Heart right ventricle (tissue), 16 donors: ENCODE results near the gene POLR3K. TPM values are rescaled to one million over a fixed set of nuclear protein-coding genes. Genes with fewer than 3 reads are reported as not detected.
A peak's percentile ranks its signal among the peaks of the same experiment; 100 is the strongest.
"Not testable (repeated sequence)": the region's sequence is repeated elsewhere in the genome, so short reads cannot be mapped to it uniquely, and the experiment has no call there.

Source experiments
- ATAC-seq, 8 donors: fragments of 200-7000 bp; cut with Tn5 transposase; one replicate each; pipeline ENCODE4 v1.9.1; 2020; ENCODE audit warnings: mild to moderate bottlenecking in 8 of 8, moderate library complexity in 8 of 8, moderate number of reproducible peaks in 1 of 8
- DNase-seq, 2 donors: peaks; one replicate each; pipeline ENCODE4 v3.0.0-alpha.2; 2020
- H3K27ac ChIP-seq, 10 donors: fragments of 200-600 bp; sonication (generic) in 2 of 10; one replicate each; pipeline versions ENCODE4 v1.5.0 to v1.8.0; 2020 to 2022; ENCODE audit warnings: mild to moderate bottlenecking in 3 of 10
- H3K27me3 ChIP-seq, 7 donors: fragments of 200-600 bp; one replicate each; pipeline ENCODE4 v1.8.0; 2021 to 2022; ENCODE audit warnings: mild to moderate bottlenecking in 2 of 7
- H3K36me3 ChIP-seq, 9 donors: fragments of 200-600 bp; sonication (generic) in 1 of 9; one replicate each; pipeline versions ENCODE4 v1.5.0 to v1.8.0; 2020 to 2022; ENCODE audit warnings: mild to moderate bottlenecking in 2 of 9
- H3K4me1 ChIP-seq, 9 donors: fragments of 200-600 bp; sonication (generic) in 1 of 9; one replicate each; pipeline versions ENCODE4 v1.5.0 to v1.8.0; 2020 to 2022; ENCODE audit warnings: mild to moderate bottlenecking in 4 of 9
- H3K4me3 ChIP-seq, 10 donors: fragments of 200-600 bp; sonication (generic) in 2 of 10; one replicate each; pipeline versions ENCODE4 v1.5.0 to v1.8.0; 2020 to 2022; ENCODE audit warnings: mild to moderate bottlenecking in 7 of 10, moderate library complexity in 2 of 10
- H3K9me3 ChIP-seq, 11 donors: fragments of 200-600 bp in 10 of 11; sonication (generic) in 2 of 11; one replicate each; pipeline versions ENCODE4 v1.5.0 to v1.8.0; 2013 to 2022; ENCODE audit warnings: mild to moderate bottlenecking in 2 of 11, control low read depth in 1 of 11, moderate library complexity in 1 of 11
- WGBS, 2 donors: extraction: QIAGEN DNeasy Blood & Tissue Kit; methylation state at CpG; one replicate each; pipeline ENCODE4 v1.1.7; 2013; ENCODE audit warnings: inconsistent platforms in 1 of 2; 5-methylcytosine and 5-hydroxymethylcytosine counted together
- intact Hi-C, 10 donors: fragments of 100-400 bp; cut with DNase I; formaldehyde crosslinking; loops; one replicate each; pipeline versions ENCODE4 v1.11.1 to v1.14.2; 2022
- polyA plus RNA-seq, 2 donors: library from polyadenylated mRNA; stranded (reverse); fragments of 200-250 nt; gene quantifications; one replicate each; pipeline ENCODE4 v1.2.3, GENCODE V29; 2013
- total RNA-seq, 10 donors: library from RNA; stranded (reverse); fragmentation: NEBNext Ultra II Directional in 3 of 10; extraction: Animal tissue kit (Norgen Biotek cat#: 25700) in 3 of 10; gene quantifications; one replicate each; pipeline versions ENCODE4 v1.2.1 to v1.2.4, GENCODE V29; 2021 to 2023
- TF ChIP-seq, protein P1 (sequence below), 9 donors: fragments of 200-600 bp; sonication (generic) in 2 of 9; IDR thresholded peaks; one replicate each; pipeline versions ENCODE4 v1.5.0 to v1.8.0; 2021 to 2022; ENCODE audit warnings: antibody characterized with exemption in 9 of 9, mild to moderate bottlenecking in 5 of 9, moderate library complexity in 1 of 9
- donor health status: Arrhythmogenic right ventricular cardiomyopathy.
- donor health status: ischemic (EF 13 %, LVEDD 7.1; RV severe dilation, severe dysfunction).
- donor health status: healthy with polysubstance abuse.
- donor health status: DM: no; HTN: yes; CAD: no.
- donor health status: DM: no; HTN: no; CAD: no.
- donor health status: ischemic (EF 25% LVEDD 6.9; RV normal size, moderate dysfunction).
- donor health status: ischemic (EF 25% LVEDD 5.7; RV mildly dilated, moderate dysfunction).
- donor health status: healthy.
- donor health status: DM: yes; HTN: yes; CAD: no.
- donor health status: Ischemic cardiomyopathy.
- donor health status: ischemic (EF 35%, LVEDD 5.7; RV mildly dilated, moderate dysfunction).
- donor health status: nonischemic (EF 11% LVEDD 7.7; RV severe dilation, severe dysfunction).
- donor health status: DM: yes; HTN: yes; CAD: no.
- donor health status: PGD.
- donor health status: ischemic (EF 29% LVEDD 5.4; RV normal size, mild dysfunction).
- donor health status: nonischemic (EF 23%, LVEDD 6.1; RV moderate dilation, normal function).

Gene POLR3K
- total and polyA plus RNA-seq, 12 donors = 6.7 to 19.2 (median 10.5) TPM

DNA sequence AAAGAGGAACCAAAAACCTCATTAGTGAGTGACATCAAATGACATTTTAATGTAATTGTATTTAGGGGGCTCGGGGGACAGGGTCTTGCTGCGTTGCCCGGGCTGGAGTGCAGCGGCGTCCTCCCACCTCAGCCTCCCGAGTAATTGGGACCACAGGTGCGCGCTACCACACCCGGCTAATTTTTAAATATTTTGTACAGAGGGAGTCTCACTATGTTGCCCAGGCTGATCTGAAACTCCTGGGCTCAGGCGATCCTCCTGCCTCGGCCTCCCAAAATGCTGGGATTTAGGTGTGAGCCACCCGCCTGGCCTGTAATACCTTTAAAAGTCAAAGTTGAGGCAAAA, 801 bp upstream of the POLR3K start:
- H3K36me3 ChIP-seq = peaks cover 0 to 60% (median 26%) of the 10 kb centered on the region in 9 donors
- no peak for ATAC-seq

DNA sequence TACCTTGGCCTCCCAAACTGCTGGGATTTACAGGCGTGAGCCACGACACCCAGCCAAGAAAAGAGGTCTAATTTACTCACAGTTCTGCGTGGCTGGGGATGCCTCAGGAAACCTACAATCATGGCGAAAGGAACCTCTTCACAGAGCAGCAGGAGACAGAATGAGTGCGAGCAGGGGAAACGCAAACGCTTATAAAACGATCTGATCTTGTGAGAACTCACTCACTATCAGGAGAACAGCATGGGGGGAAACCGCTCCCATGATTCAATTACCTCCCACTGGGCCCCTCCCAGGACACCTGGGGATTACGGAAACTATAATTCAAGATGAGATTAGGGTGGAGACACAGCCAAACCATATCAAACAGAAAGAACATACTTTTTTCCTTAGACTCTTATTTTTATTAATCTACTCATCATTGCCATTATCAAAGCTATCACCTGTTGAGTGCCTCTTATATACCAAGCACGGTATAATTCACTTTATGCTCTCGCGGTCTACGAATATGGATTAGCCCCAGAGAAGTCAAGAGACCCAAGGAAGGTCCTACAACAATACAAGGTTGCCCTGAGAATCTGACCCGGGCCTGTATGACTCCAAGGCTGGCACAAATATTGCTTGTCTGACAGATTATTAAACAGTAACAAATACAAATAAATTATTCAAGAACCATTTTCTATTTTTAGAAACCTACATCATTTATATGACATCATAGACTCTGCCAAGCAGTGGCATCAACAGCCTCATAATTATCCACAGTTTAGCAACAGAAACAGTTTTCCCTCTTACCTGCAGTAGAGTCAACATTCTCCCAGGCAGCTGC, 2.4 kb downstream of the POLR3K start:
- no peaks in the 10 kb centered on the region for H3K27me3 ChIP-seq

More for the DNA sequence above, 801 bp upstream of the POLR3K start:
- H3K27ac ChIP-seq = peak overlapping the region in 9 of 10 donors; percentile 56 to 84 (median 67)
- peak overlapping the region; percentile 64 to 91 (median 81) for H3K4me3 ChIP-seq
- H3K4me1 ChIP-seq = peaks cover 0 to 29% (median 21%) of the 10 kb centered on the region in 9 donors
- no peaks in the 10 kb centered on the region for H3K27me3 ChIP-seq
- intact Hi-C loops = no loop called here
- TF ChIP-seq, protein P1, sequence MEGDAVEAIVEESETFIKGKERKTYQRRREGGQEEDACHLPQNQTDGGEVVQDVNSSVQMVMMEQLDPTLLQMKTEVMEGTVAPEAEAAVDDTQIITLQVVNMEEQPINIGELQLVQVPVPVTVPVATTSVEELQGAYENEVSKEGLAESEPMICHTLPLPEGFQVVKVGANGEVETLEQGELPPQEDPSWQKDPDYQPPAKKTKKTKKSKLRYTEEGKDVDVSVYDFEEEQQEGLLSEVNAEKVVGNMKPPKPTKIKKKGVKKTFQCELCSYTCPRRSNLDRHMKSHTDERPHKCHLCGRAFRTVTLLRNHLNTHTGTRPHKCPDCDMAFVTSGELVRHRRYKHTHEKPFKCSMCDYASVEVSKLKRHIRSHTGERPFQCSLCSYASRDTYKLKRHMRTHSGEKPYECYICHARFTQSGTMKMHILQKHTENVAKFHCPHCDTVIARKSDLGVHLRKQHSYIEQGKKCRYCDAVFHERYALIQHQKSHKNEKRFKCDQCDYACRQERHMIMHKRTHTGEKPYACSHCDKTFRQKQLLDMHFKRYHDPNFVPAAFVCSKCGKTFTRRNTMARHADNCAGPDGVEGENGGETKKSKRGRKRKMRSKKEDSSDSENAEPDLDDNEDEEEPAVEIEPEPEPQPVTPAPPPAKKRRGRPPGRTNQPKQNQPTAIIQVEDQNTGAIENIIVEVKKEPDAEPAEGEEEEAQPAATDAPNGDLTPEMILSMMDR (IDR thresholded peaks at IDR 0.05) = no peak
- no peaks in the 10 kb centered on the region for H3K9me3 ChIP-seq
- WGBS, 2 donors = 52 to 59% methylated on average over 12 of the region's 12 CpGs
- no peak for DNase-seq

DNA sequence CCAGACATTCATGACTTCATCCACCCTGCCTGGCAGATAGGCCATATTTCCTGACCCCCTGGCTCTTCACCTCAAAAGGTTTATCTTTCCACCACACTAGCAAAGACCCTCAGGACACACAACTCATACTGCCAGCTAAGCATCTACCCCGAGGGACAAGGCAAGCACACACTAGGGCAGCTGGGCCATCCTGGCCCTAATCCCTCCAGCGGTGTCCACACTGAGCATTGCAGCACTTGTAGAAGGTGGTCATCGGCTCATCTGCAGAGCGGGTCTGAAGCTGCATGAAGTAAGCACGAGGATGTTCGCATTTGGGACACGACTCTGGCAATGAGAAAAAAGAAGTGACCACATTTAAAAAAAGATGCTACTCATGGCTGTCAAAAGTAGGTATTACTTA, 6.2 kb downstream of the POLR3K start:
- DNase-seq (no peak), ATAC-seq (no peak)
- peaks cover 0 to 77% (median 12%) of the 10 kb centered on the region in 9 donors for H3K36me3 ChIP-seq
- H3K9me3 ChIP-seq = no peaks in the 10 kb centered on the region
- no peaks in the 10 kb centered on the region for H3K27me3 ChIP-seq
- no peak overlapping the region for H3K4me3 ChIP-seq
- H3K27ac ChIP-seq = no peak overlapping the region
- TF ChIP-seq, protein P1 (IDR thresholded peaks at IDR 0.05) = no peak
- peaks cover 0 to 14% (median 7%) of the 10 kb centered on the region in 9 donors for H3K4me1 ChIP-seq
- 94 to 97% methylated on average over 7 of the region's 7 CpGs for WGBS, 2 donors
- intact Hi-C loops = no loop called here

More for the DNA sequence above, 2.4 kb downstream of the POLR3K start:
- intact Hi-C loops = no loop called here
- H3K4me1 ChIP-seq = peaks cover 0 to 29% (median 21%) of the 10 kb centered on the region in 9 donors
- WGBS, 2 donors = 89 to 90% methylated on average over 15 of the region's 15 CpGs
- DNase-seq (no peak), ATAC-seq (no peak)
- TF ChIP-seq, protein P1 (IDR thresholded peaks at IDR 0.05) = no peak
- H3K36me3 ChIP-seq = peaks cover 0 to 56% (median 7%) of the 10 kb centered on the region in 9 donors
- no peaks in the 10 kb centered on the region for H3K9me3 ChIP-seq
- no peak overlapping the region for H3K4me3 ChIP-seq
- no peak overlapping the region for H3K27ac ChIP-seq

DNA sequence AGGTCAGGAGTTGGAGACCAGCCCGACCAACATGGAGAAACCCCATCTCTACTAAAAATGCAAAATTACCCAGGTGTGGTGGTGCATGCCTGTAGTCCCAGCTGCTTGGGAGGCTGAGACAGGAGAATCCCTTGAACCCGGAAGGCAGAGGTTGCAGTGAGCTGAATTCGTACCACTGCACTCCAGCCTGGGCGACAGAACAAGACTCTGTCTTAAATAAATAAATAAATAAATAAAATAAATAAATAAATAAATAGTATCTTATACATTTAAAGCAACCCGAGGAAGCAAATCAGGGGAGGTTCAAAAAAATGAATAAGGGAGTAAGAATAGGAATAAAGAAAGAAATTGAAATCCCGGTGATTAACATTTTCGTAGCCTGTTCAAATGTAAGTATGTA, 6.9 kb downstream of the POLR3K start:
- intact Hi-C loops, H3K27ac ChIP-seq, DNase-seq, ATAC-seq, H3K4me3 ChIP-seq, H3K4me1 ChIP-seq, H3K27me3 ChIP-seq, H3K9me3 ChIP-seq: not testable (repeated sequence)
- WGBS, 2 donors = 98% methylated on average over 7 of the region's 7 CpGs
- peaks cover 0 to 78% (median 12%) of the 10 kb centered on the region in 9 donors for H3K36me3 ChIP-seq

DNA sequence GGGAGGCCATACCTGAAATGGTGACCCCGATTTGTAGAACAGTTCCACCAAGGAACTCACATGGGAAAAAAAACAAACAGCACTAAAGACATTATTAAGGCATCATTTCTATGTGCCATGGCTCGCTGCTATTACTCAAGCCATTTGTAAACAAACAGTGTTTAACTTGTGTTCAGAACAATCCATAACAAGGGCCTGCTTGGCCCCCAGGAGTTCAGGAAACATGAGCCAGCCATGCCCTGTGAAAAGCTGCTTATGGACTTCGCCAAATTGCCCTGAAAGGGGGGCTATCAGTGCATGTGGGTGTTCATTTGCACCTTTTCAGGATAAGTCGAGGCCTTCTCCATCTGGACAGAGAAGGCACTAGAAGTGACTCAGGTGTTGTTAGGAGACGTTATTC, 8.0 kb downstream of the POLR3K start:
- DNase-seq (no peak), ATAC-seq (no peak)
- Histone ChIP-seq H3K9me3 (no peaks in the 10 kb centered on the region), H3K27me3 (no peaks in the 10 kb centered on the region), H3K36me3 (peaks cover 0 to 67% (median 12%) of the 10 kb centered on the region in 9 donors), H3K27ac (no peak overlapping the region), H3K4me1 (no peaks in the 10 kb centered on the region), H3K4me3 (no peak overlapping the region)
- 95 to 98% methylated on average over 5 of the region's 5 CpGs for WGBS, 2 donors
- intact Hi-C loops = no loop called here
- TF ChIP-seq, protein P1 (IDR thresholded peaks at IDR 0.05) = no peak
